ENCODE results near the gene DERL3.

DNA sequence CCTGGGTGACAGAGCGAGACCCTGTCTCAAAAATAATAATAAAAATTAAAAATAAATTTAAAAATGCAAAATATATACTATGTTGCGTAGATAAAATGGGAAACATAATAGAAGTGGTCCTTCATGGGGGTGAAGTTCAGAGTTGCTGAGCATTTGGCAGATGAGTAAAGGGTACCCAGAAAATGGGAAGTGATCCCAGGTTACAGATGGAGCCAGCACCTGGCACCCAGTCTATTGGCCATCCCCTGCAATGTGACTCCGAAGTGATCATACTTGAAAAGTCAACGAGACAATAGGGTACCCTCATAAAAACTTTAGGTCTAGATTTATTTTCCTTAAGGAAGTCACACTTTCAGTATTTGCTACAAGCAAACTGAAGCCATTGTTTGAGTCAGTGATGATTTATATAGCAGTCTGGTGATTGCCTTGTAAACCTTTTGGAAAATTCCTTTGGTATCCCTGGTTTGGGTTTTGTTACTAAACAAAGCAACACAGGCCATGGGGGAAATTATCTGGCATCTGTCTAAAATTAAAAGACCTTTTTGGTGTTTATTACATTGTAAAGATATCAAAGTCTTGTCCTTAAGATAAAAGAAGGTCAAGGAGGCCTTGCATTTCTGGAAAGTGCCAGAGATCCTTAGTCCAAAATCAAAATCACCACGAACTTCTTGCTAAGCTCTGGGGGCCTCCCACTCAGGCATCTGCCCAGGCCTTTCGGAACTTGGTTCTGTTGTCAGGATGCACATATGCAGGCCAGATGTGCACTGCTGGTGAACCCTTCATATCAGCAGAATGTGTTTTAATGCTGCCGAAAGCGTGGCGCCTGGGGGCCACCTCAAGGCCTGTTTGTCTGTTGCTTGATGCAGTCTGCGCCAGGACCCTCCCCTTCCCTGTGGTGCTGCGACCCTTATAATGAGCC, 47.7 kb downstream of the DERL3 start:
- TF ChIP-seq, protein P1, sequence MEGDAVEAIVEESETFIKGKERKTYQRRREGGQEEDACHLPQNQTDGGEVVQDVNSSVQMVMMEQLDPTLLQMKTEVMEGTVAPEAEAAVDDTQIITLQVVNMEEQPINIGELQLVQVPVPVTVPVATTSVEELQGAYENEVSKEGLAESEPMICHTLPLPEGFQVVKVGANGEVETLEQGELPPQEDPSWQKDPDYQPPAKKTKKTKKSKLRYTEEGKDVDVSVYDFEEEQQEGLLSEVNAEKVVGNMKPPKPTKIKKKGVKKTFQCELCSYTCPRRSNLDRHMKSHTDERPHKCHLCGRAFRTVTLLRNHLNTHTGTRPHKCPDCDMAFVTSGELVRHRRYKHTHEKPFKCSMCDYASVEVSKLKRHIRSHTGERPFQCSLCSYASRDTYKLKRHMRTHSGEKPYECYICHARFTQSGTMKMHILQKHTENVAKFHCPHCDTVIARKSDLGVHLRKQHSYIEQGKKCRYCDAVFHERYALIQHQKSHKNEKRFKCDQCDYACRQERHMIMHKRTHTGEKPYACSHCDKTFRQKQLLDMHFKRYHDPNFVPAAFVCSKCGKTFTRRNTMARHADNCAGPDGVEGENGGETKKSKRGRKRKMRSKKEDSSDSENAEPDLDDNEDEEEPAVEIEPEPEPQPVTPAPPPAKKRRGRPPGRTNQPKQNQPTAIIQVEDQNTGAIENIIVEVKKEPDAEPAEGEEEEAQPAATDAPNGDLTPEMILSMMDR (IDR thresholded peaks at IDR 0.05; ENCODE audit: low read length): no peak
- no peak for TF ChIP-seq EZH2 (optimal IDR thresholded peaks at IDR 0.05; ENCODE audit: low read depth, low read length)

Data from MM.1S (cell line).